ENCODE data around the gene LGALS1. TPM values are rescaled to one million over a fixed set of nuclear protein-coding genes. Genes with fewer than 3 reads are reported as not detected.
"Not testable (repeated sequence)": the region's sequence is repeated elsewhere in the genome, so short reads cannot be mapped to it uniquely, and the experiment has no call there.

Gene LGALS1
- total RNA-seq, 1 donor from 2014 or later = 4,843 TPM

- no peak for DNase-seq (ENCODE audit: extremely low read depth, low read depth, low spot score)
These were observed 36.2 kb upstream of the LGALS1 start, which contains the start of gene SH3BP1 for GRCh38 chr22:37639070-37639760. Gene SH3BP1, plus strand, starts transcription at chr22:37639669. Its CDS starts 119 bp downstream, at chr22:37639788.

DNA sequence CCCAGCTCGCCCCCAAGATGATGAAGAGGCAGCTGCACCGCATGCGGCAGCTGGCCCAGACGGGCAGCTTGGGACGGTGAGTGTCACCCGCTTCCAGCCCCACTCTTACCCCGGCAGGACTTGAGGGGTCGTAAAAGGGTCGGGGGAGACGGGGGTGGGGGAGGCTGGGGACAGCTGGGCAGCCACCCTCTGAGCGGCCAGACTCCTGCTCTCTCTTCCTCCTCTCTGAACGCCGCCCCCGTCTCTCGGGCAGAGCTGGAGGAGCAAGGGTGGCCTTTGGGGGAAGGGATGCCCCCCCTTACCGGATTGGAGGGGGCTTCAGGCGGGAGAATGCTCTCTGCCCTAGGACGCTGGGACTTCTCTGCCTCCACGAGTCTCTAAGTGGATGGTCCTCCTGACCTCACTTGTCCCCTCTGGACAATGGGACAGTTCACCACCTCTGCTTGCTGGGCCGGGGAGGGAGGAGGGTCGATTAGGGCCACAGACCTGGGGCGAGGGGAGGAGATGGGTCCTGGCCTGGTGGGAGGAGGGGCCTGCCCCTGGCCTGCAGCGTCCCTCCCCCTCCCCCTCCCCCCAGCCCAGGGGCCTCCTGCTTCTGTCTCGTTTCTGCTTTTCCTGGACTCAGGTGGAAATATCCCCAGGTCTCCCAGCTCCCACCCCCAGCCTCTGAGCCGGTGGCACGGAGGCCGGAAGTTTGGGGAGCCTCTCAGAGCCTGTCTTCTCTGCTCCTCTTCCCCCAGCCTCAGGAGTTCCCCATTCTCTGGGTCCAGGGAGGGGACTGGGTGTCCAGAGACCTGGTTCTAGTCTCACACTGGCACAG is 35.5 kb upstream of the LGALS1 start:
- no peak for DNase-seq (ENCODE audit: extremely low read depth, low read depth, low spot score)

GRCh38 chr22:37640591-37641560 is 34.6 kb upstream of the LGALS1 start:
- DNase-seq (ENCODE audit: extremely low read depth, low read depth, low spot score) = no peak

DNA sequence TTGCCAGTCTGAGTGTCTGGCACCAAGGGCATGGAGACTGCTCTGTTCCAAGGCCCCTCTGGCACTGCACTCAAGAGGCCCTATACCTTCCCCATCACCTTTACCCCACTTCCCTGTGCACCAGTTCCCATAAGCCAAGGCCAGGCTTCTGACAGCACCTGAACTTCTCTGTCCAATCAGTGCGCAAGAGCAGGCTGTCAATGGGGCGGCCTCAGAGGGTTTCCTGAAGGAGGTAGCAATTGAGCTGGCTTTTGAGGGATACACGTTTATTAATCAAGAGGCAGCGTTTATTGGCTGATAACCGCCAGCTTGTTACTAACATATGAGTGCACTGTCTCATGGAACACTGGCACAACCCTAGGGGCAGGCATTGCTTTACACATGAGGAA is 33.9 kb upstream of the LGALS1 start:
- DNase-seq (ENCODE audit: extremely low read depth, low read depth, low spot score) = no peak

DNA sequence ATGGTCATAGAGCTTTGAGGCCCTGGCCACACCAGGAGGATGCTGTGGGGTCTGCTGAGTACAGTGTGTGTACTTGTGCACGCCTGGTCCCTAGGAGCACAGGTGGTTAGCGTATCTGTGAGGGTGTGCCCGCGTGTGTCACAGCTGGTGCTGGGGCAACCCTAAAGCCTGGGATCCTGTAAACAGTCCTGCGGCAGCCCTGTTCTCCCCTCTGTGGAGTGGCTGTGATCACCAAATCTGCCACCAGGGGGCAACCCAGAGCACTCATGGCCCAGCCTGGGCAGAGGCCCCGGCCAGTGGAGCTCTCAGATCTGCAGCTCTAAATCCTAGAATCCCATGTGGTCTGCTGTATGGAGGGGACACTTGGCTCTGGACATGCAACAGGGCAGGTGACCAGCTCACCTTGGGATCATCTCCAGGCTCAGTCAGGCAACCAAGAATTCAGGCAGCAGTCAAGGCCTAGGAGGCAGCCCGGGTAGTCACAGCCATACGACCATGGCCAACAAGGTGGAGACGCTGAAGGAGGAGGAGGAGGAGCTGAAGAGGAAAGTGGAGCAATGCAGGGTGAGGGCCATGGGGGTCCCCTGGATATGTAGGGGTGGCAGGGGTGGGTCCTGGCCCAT is 32.1 kb upstream of the LGALS1 start:
- DNase-seq (ENCODE audit: extremely low read depth, low read depth, low spot score) = no peak

- no peak for DNase-seq (ENCODE audit: extremely low read depth, low read depth, low spot score)
These were observed 28.1 kb upstream of the LGALS1 start for GRCh38 chr22:37647317-37647716.

- no peak for DNase-seq (ENCODE audit: extremely low read depth, low read depth, low spot score)
These were observed 27.5 kb upstream of the LGALS1 start for GRCh38 chr22:37647928-37648327.

DNA sequence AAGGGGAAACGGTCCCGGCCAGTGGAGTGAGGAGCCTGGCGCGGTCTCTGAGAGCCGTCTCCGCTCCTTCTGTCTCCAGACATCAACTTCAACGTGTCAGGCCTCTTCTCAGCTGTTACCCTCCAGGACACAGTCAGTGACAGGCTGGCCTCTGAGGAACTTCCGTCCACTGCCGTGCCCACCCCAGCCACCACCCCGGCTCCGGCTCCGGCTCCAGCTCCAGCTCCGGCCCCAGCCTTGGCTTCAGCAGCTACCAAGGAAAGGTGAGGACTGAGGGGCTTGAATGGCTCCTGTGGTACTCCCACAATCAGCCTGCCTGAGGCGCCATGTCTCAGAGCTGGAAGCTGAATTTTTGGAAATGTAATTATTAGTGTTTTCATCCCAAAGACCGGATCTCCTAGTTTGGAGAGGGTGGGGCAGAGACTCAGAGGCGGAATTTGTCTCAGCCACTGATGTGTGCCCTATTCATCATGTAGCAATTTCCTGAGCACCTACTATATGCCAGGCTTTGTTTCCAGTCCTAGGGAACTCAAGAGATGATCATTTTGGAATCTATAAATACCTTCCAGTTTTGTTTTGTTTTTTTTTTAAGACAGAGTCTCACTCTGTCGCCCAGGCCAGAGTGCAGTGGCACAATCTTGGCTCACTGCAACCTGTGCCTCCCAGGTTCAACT is 24.8 kb upstream of the LGALS1 start:
- no peak for DNase-seq (ENCODE audit: extremely low read depth, low read depth, low spot score)

DNA sequence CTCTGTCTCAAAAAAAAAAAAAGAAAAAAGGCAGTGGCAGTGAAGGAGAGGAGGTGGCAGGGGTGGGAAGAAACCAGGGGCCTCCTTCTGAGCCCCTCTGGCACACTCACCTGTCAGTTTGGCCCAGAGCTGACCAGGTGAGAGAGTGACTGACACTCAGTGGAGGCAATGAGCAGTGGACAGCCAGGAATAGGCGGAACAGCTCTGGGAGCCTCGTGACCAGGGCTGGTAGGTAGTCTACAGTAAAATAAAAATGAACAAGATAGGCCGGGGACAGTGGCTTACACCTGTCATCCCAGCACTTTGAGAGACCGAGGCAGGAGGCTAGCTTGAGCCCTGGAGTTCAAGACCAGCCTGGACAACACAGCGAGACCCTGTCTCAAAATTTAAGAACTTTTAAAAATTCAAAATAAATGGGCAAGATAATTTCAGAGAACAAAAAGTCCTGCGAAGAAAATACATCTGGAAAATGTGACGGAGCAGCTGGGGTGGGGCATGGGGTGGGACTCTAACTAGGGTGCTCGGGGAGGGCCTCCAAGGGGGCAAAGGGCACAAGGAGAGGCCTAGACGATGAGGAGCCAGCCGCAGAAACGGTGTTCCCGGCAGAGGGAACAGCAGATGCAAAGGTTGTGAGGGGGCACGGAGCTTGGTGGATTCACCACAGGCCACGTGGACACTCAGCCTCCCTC is 20.7 kb upstream of the LGALS1 start:
- no peak for DNase-seq (ENCODE audit: extremely low read depth, low read depth, low spot score)

GRCh38 chr22:37655252-37655563 is 20.2 kb upstream of the LGALS1 start:
- DNase-seq (ENCODE audit: extremely low read depth, low read depth, low spot score) = no peak

- DNase-seq (ENCODE audit: extremely low read depth, low read depth, low spot score) = not testable (repeated sequence)
These were observed 18.9 kb upstream of the LGALS1 start for GRCh38 chr22:37656583-37656982.

- no peak for DNase-seq (ENCODE audit: extremely low read depth, low read depth, low spot score)
These were observed 17.8 kb upstream of the LGALS1 start for GRCh38 chr22:37657590-37658132.

DNA sequence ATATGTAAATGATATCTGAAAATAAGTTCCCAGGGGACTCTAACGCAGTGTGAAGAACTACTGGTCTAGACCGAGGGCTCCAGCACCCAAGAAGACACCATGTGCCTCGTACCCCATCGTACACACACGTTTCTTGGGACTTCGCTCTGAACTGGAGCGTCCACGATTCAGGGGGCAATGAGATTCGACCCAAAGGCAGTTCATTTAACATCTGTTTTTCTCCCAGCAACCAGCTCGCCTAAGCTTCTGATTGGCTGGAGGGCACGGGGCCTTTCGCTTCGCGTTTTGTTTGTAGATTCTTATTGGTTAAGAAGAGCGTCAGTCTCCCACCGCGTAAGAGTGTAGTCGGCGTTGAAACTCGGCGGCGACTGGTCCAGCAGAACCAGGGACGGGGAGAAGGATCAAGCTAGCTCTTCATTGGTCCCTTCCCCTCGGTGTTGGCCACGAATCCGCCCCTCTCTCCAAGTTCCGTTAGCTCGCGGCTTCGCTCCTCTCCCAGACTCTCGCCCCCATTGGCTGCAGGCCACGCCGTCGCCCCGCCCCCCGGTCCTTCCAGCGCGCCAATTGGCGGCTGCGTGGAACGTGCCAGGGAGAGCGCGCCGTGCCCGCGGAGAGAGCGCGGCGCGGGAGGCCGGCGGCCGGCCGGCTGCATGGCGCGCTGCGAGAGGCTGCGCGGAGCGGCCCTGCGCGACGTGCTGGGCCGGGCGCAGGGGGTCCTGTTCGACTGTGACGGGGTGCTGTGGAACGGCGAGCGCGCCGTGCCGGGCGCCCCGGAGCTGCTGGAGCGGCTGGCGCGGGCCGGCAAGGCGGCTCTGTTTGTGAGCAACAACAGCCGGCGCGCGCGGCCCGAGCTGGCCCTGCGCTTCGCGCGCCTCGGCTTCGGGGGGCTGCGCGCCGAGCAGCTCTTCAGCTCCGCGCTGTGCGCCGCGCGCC is 17.0 kb upstream of the LGALS1 start, which contains the start of gene PDXP:
Gene PDXP (plus strand): TSS at position 591 of the 933 bp plus-strand sequence. CDS start 60 bp downstream, at position 651.
- peak; percentile 99 for DNase-seq (ENCODE audit: extremely low read depth, low read depth, low spot score)

- no peak for DNase-seq (ENCODE audit: extremely low read depth, low read depth, low spot score)
These were observed 16.2 kb upstream of the LGALS1 start for GRCh38 chr22:37659066-37659896.

GRCh38 chr22:37659897-37660708 is 15.3 kb upstream of the LGALS1 start:
- no peak for DNase-seq (ENCODE audit: extremely low read depth, low read depth, low spot score)

GRCh38 chr22:37660709-37661045 is 14.8 kb upstream of the LGALS1 start:
- no peak for DNase-seq (ENCODE audit: extremely low read depth, low read depth, low spot score)

All from glomerular endothelial cell (primary cell).